Measurements from ENCODE around the gene RBM6. TPM values are rescaled to one million over a fixed set of nuclear protein-coding genes. Genes with fewer than 3 reads are reported as not detected.

RBM6 gene
- total and polyA plus RNA-seq, 2 of the 4 experiments (the other 2 are of a cell fraction): 38.5 to 64.6 TPM

DNA sequence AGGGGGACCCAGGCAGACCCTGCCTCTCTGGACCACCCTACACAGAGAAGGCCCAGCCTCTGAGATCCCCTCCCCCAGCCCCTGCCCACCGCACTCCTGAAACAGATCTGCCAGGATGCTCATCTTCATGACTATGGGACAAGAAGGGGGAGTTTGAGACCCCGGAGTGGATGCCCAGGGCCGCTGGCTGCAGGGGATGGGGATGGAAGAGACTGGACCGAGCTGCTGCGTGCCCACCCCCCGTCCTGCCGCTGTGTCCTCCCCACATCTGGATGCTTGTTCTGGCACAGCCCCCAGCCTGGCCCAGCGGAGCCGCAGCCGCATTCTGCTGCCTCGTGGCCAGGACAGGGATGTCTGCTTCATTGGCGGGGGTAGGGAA lies 184.8 kb downstream of the RBM6 start:
- no peak for ATAC-seq (ENCODE audit: low read depth)
- no peak for TF ChIP-seq RCOR1 (IDR thresholded peaks at IDR 0.05; ENCODE audit: insufficient replicate concordance, low read length)
- TF ChIP-seq BHLHE40 (IDR thresholded peaks at IDR 0.05; ENCODE audit: low read depth, low read length): no peak
- TF ChIP-seq ELK1 (IDR thresholded peaks at IDR 0.05; ENCODE audit: borderline replicate concordance, low read depth, low read length): no peak
- no peak for TF ChIP-seq MAFK (IDR thresholded peaks at IDR 0.05; ENCODE audit: low read depth, low read length)
- no peak for TF ChIP-seq CHD1 (IDR thresholded peaks at IDR 0.05; ENCODE audit: low read depth, low read length)
- no peak for TF ChIP-seq SMC3 (IDR thresholded peaks at IDR 0.05; ENCODE audit: low read depth, low read length)
- no peak for TF ChIP-seq NFE2L2 (IDR thresholded peaks at IDR 0.05; ENCODE audit: low read depth, low read length)
- TF ChIP-seq RFX5 (IDR thresholded peaks at IDR 0.05; ENCODE audit: low read depth, low read length): no peak
- no peak for TF ChIP-seq MXI1 (IDR thresholded peaks at IDR 0.05; ENCODE audit: borderline replicate concordance, low read depth, low read length)
- TF ChIP-seq CEBPB (IDR thresholded peaks at IDR 0.05; ENCODE audit: low read depth, low read length): no peak
- TF ChIP-seq FOS (IDR thresholded peaks at IDR 0.05; ENCODE audit: low read depth, low read length): no peak
- TF ChIP-seq, protein P1, sequence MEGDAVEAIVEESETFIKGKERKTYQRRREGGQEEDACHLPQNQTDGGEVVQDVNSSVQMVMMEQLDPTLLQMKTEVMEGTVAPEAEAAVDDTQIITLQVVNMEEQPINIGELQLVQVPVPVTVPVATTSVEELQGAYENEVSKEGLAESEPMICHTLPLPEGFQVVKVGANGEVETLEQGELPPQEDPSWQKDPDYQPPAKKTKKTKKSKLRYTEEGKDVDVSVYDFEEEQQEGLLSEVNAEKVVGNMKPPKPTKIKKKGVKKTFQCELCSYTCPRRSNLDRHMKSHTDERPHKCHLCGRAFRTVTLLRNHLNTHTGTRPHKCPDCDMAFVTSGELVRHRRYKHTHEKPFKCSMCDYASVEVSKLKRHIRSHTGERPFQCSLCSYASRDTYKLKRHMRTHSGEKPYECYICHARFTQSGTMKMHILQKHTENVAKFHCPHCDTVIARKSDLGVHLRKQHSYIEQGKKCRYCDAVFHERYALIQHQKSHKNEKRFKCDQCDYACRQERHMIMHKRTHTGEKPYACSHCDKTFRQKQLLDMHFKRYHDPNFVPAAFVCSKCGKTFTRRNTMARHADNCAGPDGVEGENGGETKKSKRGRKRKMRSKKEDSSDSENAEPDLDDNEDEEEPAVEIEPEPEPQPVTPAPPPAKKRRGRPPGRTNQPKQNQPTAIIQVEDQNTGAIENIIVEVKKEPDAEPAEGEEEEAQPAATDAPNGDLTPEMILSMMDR (conservative IDR thresholded peaks at IDR 0.05; ENCODE audit: low read depth, low read length): no peak
- TF ChIP-seq, protein P2, sequence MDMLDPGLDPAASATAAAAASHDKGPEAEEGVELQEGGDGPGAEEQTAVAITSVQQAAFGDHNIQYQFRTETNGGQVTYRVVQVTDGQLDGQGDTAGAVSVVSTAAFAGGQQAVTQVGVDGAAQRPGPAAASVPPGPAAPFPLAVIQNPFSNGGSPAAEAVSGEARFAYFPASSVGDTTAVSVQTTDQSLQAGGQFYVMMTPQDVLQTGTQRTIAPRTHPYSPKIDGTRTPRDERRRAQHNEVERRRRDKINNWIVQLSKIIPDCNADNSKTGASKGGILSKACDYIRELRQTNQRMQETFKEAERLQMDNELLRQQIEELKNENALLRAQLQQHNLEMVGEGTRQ (IDR thresholded peaks at IDR 0.05; ENCODE audit: low read depth, low read length): no peak
- no peak for TF ChIP-seq POLR2A (IDR thresholded peaks at IDR 0.05; ENCODE audit: low read depth, low read length)
- TF ChIP-seq MAZ (IDR thresholded peaks at IDR 0.05; ENCODE audit: borderline replicate concordance, low read depth, low read length): no peak
- 17% methylated on average over 7 of the region's 12 CpGs; no CpG with 5 or more reads in 1 of the 2 experiments for WGBS, 2 experiments (ENCODE audit: extremely low coverage in 2 of 2, insufficient read length in 1 of 2)
- Histone ChIP-seq H2AK5ac (ENCODE audit: low read depth, low read length) (0 out of 2 replicates have a peak overlapping the region, but pooled peaks have one; percentile 17), H3K18ac (ENCODE audit: low read depth, low read length) (peak overlapping the region; percentile 24), H3K4ac (ENCODE audit: low read depth, low read length) (peak overlapping the region; percentile 72), H2BK20ac (ENCODE audit: low read depth, low read length) (no peak overlapping the region; the same call in 1 of the 2 replicates), H4K91ac (ENCODE audit: insufficient read depth, low read depth, low read length) (peak overlapping the region; percentile 62), H3K4me3 (ENCODE audit: insufficient read depth, low read depth, low read length) (no peak overlapping the region), H3K14ac (replicated peaks; ENCODE audit: low read depth, low read length) (0 out of 2 replicates have a peak overlapping the region, but pooled peaks have one; percentile 17), H3K27ac (ENCODE audit: insufficient read depth, low read length) (peak overlapping the region; percentile 27; the same call in 1 of the 2 replicates), H3K4me1 (ENCODE audit: control insufficient read depth, insufficient read depth, low read length) (peaks cover 31% of the 10 kb centered on the region), H2AFZ (replicated peaks; ENCODE audit: low read length, poor library complexity) (peak overlapping the region; percentile 86), H4K20me1 (ENCODE audit: insufficient read depth, low read length) (peaks cover 25% of the 10 kb centered on the region), H2BK120ac (ENCODE audit: low read depth, low read length) (peak overlapping the region; percentile 63), H3K9me1 (ENCODE audit: insufficient read depth, low read length) (peaks cover 20% of the 10 kb centered on the region; the same call in 1 of the 2 replicates), H3K56ac (ENCODE audit: extremely low read depth, insufficient read depth, low read length) (no peak overlapping the region), H3K36me3 (ENCODE audit: control insufficient read depth, insufficient read depth, low read length) (peaks cover 14% of the 10 kb centered on the region), H3K23ac (ENCODE audit: low read depth, low read length) (no peak overlapping the region), H3K9ac (ENCODE audit: low read depth, low read length) (no peak overlapping the region), H4K5ac (ENCODE audit: low read depth, low read length) (peak overlapping the region; percentile 58), H2BK5ac (ENCODE audit: low read depth, low read length, poor library complexity, severe bottlenecking) (peak overlapping the region; percentile 3), H3K79me1 (ENCODE audit: low read depth in 1 of 2, low read length in 2 of 2) (peaks cover 0 to 12% of the 10 kb centered on the region in 2 experiments; a peak in 1 of 4 replicates), H2AK9ac (replicated peaks; ENCODE audit: low read depth, low read length, poor library complexity) (peak overlapping the region; percentile 93), H4K8ac (ENCODE audit: low read depth in 2 of 2, low read length in 2 of 2) (peak overlapping the region; percentile 47 to 73; a peak in 2 of 4 replicates), H3K4me2 (ENCODE audit: low read depth, low read length) (no peak overlapping the region), H3K27me3 (ENCODE audit: control insufficient read depth, insufficient read depth, low read length) (no peaks in the 10 kb centered on the region), H3K9me3 (ENCODE audit: control insufficient read depth, insufficient read depth, low read length) (no peaks in the 10 kb centered on the region), H2BK15ac (ENCODE audit: low read depth, low read length) (peak overlapping the region; percentile 88; the same call in 2 of the 3 replicates)
- dilution Hi-C loops (cut with HindIII; ENCODE audit: low sequenced_read_pairs, unreplicated experiment): no loop called here
- intact Hi-C loops (cut with micrococcal nuclease): no loop called here
- BruUV-seq (replicated peaks): no TSS peak
- DNase-seq: no peak
- ChIA-PET CTCF (no interaction called here), POLR2A (ENCODE audit: unreplicated experiment) (no interaction called here)
- in situ Hi-C loops (cut with MboI; ENCODE audit: low sequenced_read_pairs): loop anchor here (5.0 kb wide), 1 partner anchor 58 kb away; no protein-coding TSS in a partner anchor
